ENCODE results near the gene SPECC1.

DNA sequence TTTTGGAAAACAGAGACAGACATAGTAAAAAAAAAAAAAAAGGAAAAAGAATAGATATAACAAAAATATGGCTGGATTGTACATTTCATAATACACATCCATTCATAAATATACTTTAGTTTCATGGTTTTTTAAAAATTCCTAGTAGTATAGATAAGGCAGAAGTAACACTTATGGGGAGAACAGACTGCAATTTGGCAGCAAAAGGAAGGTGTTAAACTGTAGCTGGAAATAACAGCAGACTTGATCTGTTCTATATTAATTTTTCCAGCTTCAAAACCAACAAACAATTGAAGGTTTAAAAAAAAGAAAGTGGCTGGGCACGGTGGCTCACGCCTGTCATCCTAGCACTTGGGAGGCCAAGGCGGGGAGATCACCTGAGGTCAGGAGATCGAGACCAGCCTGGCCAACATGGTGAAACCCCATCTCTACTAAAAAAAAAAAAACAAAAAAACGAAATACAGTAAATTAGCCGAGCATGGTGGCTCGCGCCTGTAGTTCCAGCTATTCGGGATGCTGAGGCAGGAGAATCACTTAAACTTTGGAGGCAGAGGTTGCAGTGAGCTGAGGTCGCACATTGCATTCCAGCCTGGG lies 191.8 kb downstream of the SPECC1 start:
- TF ChIP-seq, protein P1, sequence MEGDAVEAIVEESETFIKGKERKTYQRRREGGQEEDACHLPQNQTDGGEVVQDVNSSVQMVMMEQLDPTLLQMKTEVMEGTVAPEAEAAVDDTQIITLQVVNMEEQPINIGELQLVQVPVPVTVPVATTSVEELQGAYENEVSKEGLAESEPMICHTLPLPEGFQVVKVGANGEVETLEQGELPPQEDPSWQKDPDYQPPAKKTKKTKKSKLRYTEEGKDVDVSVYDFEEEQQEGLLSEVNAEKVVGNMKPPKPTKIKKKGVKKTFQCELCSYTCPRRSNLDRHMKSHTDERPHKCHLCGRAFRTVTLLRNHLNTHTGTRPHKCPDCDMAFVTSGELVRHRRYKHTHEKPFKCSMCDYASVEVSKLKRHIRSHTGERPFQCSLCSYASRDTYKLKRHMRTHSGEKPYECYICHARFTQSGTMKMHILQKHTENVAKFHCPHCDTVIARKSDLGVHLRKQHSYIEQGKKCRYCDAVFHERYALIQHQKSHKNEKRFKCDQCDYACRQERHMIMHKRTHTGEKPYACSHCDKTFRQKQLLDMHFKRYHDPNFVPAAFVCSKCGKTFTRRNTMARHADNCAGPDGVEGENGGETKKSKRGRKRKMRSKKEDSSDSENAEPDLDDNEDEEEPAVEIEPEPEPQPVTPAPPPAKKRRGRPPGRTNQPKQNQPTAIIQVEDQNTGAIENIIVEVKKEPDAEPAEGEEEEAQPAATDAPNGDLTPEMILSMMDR (IDR thresholded peaks at IDR 0.05; ENCODE audit: low read length) = no peak
- no peak for TF ChIP-seq EZH2 (IDR thresholded peaks at IDR 0.05; ENCODE audit: borderline replicate concordance, low read length)

Measured in OCI-LY1 (cell line).